Peyer's patch (tissue), 4 donors: ENCODE data around the gene TNFRSF8. TPM values are rescaled to one million over a fixed set of nuclear protein-coding genes. Genes with fewer than 3 reads are reported as not detected.
"Not testable (repeated sequence)": the region's sequence is repeated elsewhere in the genome, so short reads cannot be mapped to it uniquely, and the experiment has no call there.

Source experiments
- DNase-seq, 3 donors: peaks; one replicate each; pipeline ENCODE4 v3.0.0-alpha.2; 2017 to 2019
- H3K27ac ChIP-seq, 4 donors: fragments of 200-600 bp; sonication (generic); one replicate each; pipeline ENCODE4 v1.5.1; 2016 to 2019
- H3K27me3 ChIP-seq, 2 donors: fragments of 200-600 bp; sonication (generic); one replicate each; pipeline ENCODE4 v1.5.1; 2019
- H3K36me3 ChIP-seq, 3 donors: fragments of 200-600 bp; sonication (generic); one replicate each; pipeline ENCODE4 v1.5.1; 2016 to 2019
- H3K4me1 ChIP-seq, 4 donors: fragments of 200-600 bp; sonication (generic); one replicate each; pipeline ENCODE4 v1.5.1; 2016 to 2019
- H3K4me3 ChIP-seq, 4 donors: fragments of 200-600 bp; sonication (generic); 1 replicate in 3 of 4; 2 replicates in 1 of 4; pipeline ENCODE4 v1.5.1; 2016 to 2019; ENCODE audit warnings: mild to moderate bottlenecking in 1 of 4
- H3K9me3 ChIP-seq, 4 donors: fragments of 200-600 bp; sonication (generic); one replicate each; pipeline ENCODE4 v1.5.1; 2016 to 2019; ENCODE audit warnings: mild to moderate bottlenecking in 1 of 4
- CTCF ChIP-seq, 6 experiments: fragments of 450-650 bp in 4 of 6; fragments of 200-600 bp in 2 of 6; sonication (generic) in 1 of 6; IDR thresholded peaks; one replicate each; pipeline ENCODE4 v1.5.1; 2017 to 2019; ENCODE audit warnings: antibody characterized with exemption in 6 of 6, mild to moderate bottlenecking in 3 of 6, moderate library complexity in 1 of 6
- POLR2A ChIP-seq, 2 donors: fragments of 450-650 bp; IDR thresholded peaks; one replicate each; pipeline ENCODE4 v1.5.1; 2017; ENCODE audit warnings: antibody characterized with exemption in 2 of 2, mild to moderate bottlenecking in 2 of 2, moderate library complexity in 2 of 2
- total RNA-seq, 4 donors: library from RNA; depleted of rRNA; stranded (reverse); fragments of >200 nt; gene quantifications; one replicate each; pipeline ENCODE4 v1.1.0, GENCODE V29; 2016

Gene TNFRSF8
- total RNA-seq, 4 donors from 2014 or later, result not detected

- Histone ChIP-seq H3K27ac (no peak overlapping the region), H3K9me3 (no peaks in the 10 kb centered on the region), H3K27me3 (no peaks in the 10 kb centered on the region), H3K36me3 (peaks cover 0 to 72% (median 0%) of the 10 kb centered on the region in 3 donors), H3K4me3 (no peak overlapping the region), H3K4me1 (no peaks in the 10 kb centered on the region)
- TF ChIP-seq CTCF (IDR thresholded peaks at IDR 0.05) (no peak), POLR2A (IDR thresholded peaks at IDR 0.05) (no peak)
- DNase-seq, result no peak
These were observed 34.1 kb upstream of the TNFRSF8 start for GRCh38 chr1:12028957-12029511.

- no peak for DNase-seq
These were observed 33.3 kb upstream of the TNFRSF8 start for GRCh38 chr1:12029720-12030339.

GRCh38 chr1:12031039-12031980 is 31.8 kb upstream of the TNFRSF8 start:
- peak in 1 of 3 donors; percentile 68 for DNase-seq
- no peaks in the 10 kb centered on the region for H3K4me1 ChIP-seq
- no peak for TF ChIP-seq POLR2A (IDR thresholded peaks at IDR 0.05)
- peak in 4 of 6 experiments; percentile 22 to 43 (median 38) for TF ChIP-seq CTCF (IDR thresholded peaks at IDR 0.05)
- no peak overlapping the region for H3K27ac ChIP-seq
- no peaks in the 10 kb centered on the region for H3K27me3 ChIP-seq
- no peaks in the 10 kb centered on the region for H3K9me3 ChIP-seq
- no peak overlapping the region for H3K4me3 ChIP-seq
- peaks cover 0 to 49% (median 0%) of the 10 kb centered on the region in 3 donors for H3K36me3 ChIP-seq

More at GRCh38 chr1:12029720-12030339, 33.3 kb upstream of the TNFRSF8 start:
- H3K27ac ChIP-seq, result no peak overlapping the region
- TF ChIP-seq POLR2A (IDR thresholded peaks at IDR 0.05), result no peak
- no peak for TF ChIP-seq CTCF (IDR thresholded peaks at IDR 0.05)
- no peaks in the 10 kb centered on the region for H3K4me1 ChIP-seq
- no peaks in the 10 kb centered on the region for H3K9me3 ChIP-seq
- no peaks in the 10 kb centered on the region for H3K27me3 ChIP-seq
- peaks cover 0 to 64% (median 0%) of the 10 kb centered on the region in 3 donors for H3K36me3 ChIP-seq
- no peak overlapping the region for H3K4me3 ChIP-seq

GRCh38 chr1:12032161-12032621 is 30.9 kb upstream of the TNFRSF8 start:
- peaks cover 0 to 42% (median 0%) of the 10 kb centered on the region in 3 donors for H3K36me3 ChIP-seq
- H3K9me3 ChIP-seq, result no peaks in the 10 kb centered on the region
- no peaks in the 10 kb centered on the region for H3K4me1 ChIP-seq
- no peak overlapping the region for H3K4me3 ChIP-seq
- DNase-seq, result no peak
- no peaks in the 10 kb centered on the region for H3K27me3 ChIP-seq
- H3K27ac ChIP-seq, result no peak overlapping the region
- no peak for TF ChIP-seq CTCF (IDR thresholded peaks at IDR 0.05)
- TF ChIP-seq POLR2A (IDR thresholded peaks at IDR 0.05), result no peak

- H3K9me3 ChIP-seq, H3K4me3 ChIP-seq, H3K27ac ChIP-seq, H3K4me1 ChIP-seq, H3K27me3 ChIP-seq, DNase-seq: not testable (repeated sequence)
- H3K36me3 ChIP-seq, result peaks cover 0 to 36% (median 0%) of the 10 kb centered on the region in 3 donors
These were observed 29.7 kb upstream of the TNFRSF8 start for GRCh38 chr1:12033441-12033840.
